ENCODE data around the gene UBE2S. TPM values are rescaled to one million over a fixed set of nuclear protein-coding genes. Genes with fewer than 3 reads are reported as not detected.

The UBE2S gene
- total RNA-seq, 4 donors from 2014 or later: 8.0 to 16.2 (median 9.9) TPM

DNA sequence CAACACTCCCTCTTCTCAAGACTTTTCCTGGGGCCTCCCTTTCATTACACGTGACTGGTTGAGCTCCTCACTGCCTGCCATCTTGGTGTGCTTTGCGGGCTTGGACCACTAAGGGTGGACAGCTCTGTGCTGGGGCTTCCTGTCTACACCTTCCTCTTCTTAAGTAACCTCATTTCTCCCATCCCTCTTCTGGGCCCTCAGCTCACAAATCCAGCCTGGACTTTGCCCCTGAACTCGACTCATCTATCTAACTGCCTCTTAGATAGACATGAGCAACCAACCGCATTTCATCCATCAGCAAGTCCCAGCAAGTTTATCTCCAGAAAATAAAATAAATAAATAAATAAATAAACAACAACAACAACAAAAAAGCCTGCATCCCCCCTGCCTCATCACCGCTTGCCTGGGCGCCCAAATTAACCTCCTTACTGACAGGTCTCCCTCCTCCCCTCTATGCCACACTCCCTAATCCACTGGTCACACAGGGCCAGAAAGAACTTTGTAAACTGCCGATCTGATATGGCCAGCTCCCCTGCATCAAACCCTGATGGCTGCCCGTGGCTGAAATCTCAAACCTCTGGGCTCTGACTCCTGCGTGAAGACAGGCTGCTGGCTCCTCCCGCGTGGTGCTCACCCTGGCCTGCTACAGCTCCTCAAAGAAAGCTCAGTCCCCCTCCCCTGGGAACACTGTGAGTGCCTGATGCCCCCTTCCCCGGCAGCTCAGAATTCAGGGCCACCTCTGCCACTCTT, 46.1 kb upstream of the UBE2S start:
- no peaks in the 10 kb centered on the region for H3K9me3 ChIP-seq
- H3K27ac ChIP-seq: peak overlapping the region in 1 of 4 donors; percentile 67
- no peak for DNase-seq (ENCODE audit: low spot score in 2 of 2)
- peaks cover 0 to 35% of the 10 kb centered on the region in 2 donors for H3K27me3 ChIP-seq
- 88 to 93% methylated on average over 12 of the region's 12 CpGs for WGBS, 2 donors
- H3K36me3 ChIP-seq: peaks cover 0 to 31% (median 0%) of the 10 kb centered on the region in 3 donors
- H3K4me1 ChIP-seq: peaks cover 0 to 25% (median 14%) of the 10 kb centered on the region in 4 donors
- no peak overlapping the region for H3K4me3 ChIP-seq
- TF ChIP-seq EP300 (IDR thresholded peaks at IDR 0.05): no peak
- TF ChIP-seq POLR2A (IDR thresholded peaks at IDR 0.05): no peak
- TF ChIP-seq, protein P1, sequence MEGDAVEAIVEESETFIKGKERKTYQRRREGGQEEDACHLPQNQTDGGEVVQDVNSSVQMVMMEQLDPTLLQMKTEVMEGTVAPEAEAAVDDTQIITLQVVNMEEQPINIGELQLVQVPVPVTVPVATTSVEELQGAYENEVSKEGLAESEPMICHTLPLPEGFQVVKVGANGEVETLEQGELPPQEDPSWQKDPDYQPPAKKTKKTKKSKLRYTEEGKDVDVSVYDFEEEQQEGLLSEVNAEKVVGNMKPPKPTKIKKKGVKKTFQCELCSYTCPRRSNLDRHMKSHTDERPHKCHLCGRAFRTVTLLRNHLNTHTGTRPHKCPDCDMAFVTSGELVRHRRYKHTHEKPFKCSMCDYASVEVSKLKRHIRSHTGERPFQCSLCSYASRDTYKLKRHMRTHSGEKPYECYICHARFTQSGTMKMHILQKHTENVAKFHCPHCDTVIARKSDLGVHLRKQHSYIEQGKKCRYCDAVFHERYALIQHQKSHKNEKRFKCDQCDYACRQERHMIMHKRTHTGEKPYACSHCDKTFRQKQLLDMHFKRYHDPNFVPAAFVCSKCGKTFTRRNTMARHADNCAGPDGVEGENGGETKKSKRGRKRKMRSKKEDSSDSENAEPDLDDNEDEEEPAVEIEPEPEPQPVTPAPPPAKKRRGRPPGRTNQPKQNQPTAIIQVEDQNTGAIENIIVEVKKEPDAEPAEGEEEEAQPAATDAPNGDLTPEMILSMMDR (IDR thresholded peaks at IDR 0.05): no peak

DNA sequence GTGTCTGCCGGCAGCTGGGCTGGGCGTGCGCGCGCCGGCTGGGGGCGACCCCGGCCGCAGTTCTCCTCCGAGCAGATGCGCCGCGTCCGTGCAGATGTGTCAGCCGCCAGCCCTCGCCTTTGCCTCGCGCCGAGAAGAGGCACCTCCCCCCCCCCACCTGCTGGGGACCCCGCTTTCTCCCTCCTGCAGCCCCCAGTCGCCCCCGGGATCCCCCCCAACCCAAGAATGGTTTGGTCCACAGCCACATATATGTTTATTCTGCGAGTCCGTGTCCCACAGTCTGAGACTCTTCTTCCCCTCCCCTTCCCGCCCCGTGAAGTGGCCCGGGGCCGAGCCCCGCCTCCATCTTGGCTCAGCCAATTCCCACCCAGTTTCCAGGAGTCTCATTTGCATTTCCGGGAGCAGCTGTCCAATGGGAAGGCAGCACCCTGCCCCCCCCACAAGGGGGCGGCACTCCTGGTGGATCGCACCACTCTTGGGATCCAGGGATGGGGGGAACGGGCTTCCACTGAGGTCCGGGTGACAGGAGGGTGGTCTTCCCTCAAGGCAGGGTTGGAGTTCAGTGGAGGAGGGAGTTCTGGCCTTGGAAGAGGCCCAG, 45.3 kb upstream of the UBE2S start:
- DNase-seq (ENCODE audit: low spot score in 2 of 2): peak; percentile 43 to 56
- peaks cover 0 to 25% (median 14%) of the 10 kb centered on the region in 4 donors for H3K4me1 ChIP-seq
- H3K27me3 ChIP-seq: peaks cover 0 to 35% of the 10 kb centered on the region in 2 donors
- peak overlapping the region in 1 of 4 donors; percentile 67 for H3K27ac ChIP-seq
- no peaks in the 10 kb centered on the region for H3K9me3 ChIP-seq
- WGBS, 2 donors: 8 to 9% methylated on average over 14 to 16 of the region's 34 CpGs
- TF ChIP-seq POLR2A (IDR thresholded peaks at IDR 0.05): no peak
- TF ChIP-seq, protein P1 (IDR thresholded peaks at IDR 0.05): peak in 1 of 5 experiments; percentile 29
- H3K36me3 ChIP-seq: peaks cover 0 to 31% (median 0%) of the 10 kb centered on the region in 3 donors
- H3K4me3 ChIP-seq: peak overlapping the region in 3 of 4 donors; percentile 10 to 53 (median 38)

DNA sequence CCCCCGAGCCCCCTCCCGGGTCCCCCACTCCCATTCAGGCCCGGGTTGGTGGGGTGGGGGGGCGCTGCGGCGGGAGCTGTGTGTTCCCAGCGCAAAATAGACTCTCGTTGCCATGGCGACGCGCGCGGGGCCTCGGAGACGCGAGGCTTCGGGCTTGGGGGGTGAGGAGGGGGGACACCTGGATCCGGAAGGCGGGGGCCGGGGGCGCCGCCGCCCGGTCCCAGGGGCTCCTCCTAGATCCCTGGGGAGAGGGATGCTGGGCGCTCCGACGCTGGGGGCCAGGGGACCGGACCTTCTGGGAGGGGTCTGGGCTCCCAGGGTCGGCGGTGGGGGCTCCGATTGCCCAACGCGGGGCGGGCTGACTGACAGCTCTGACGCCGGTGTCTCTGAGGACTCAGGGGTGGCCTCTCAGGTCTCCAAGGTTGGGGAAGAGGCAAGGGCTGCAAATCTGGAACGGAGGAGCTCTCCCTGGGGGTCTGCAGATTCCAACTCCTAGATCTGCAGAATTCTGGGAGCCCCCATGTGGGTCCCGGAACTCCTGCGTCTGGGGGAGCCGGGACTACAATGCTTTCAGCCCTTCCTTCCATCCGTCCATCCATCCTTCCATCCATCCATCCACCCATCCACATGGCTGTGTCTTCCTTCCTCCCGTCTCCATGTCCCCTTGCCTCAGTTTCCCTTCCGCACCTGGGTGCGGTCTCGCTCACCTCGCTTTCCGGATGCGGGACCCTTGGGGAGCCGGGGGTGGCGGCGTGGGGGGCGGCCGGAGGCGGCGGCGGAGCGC, 44.6 kb upstream of the UBE2S start:
- DNase-seq (ENCODE audit: low spot score in 2 of 2): no peak
- no peaks in the 10 kb centered on the region for H3K9me3 ChIP-seq
- 2 to 5% methylated on average over 21 to 44 of the region's 57 CpGs for WGBS, 2 donors
- H3K27me3 ChIP-seq: peaks cover 0 to 35% of the 10 kb centered on the region in 2 donors
- TF ChIP-seq, protein P1 (IDR thresholded peaks at IDR 0.05): no peak
- TF ChIP-seq EP300 (IDR thresholded peaks at IDR 0.05): no peak
- no peak for TF ChIP-seq POLR2A (IDR thresholded peaks at IDR 0.05)
- H3K4me3 ChIP-seq: peak overlapping the region; percentile 10 to 53 (median 32)
- H3K4me1 ChIP-seq: peaks cover 0 to 25% (median 14%) of the 10 kb centered on the region in 4 donors
- H3K36me3 ChIP-seq: peaks cover 0 to 31% (median 0%) of the 10 kb centered on the region in 3 donors
- H3K27ac ChIP-seq: peak overlapping the region in 2 of 4 donors; percentile 67 to 72

- WGBS, 2 donors: 0 to 1% methylated on average over 24 to 65 of the region's 80 CpGs
- H3K4me1 ChIP-seq: peaks cover 0 to 25% (median 14%) of the 10 kb centered on the region in 4 donors
- peaks cover 0 to 26% (median 0%) of the 10 kb centered on the region in 3 donors for H3K36me3 ChIP-seq
- TF ChIP-seq EP300 (IDR thresholded peaks at IDR 0.05): no peak
- no peak for TF ChIP-seq POLR2A (IDR thresholded peaks at IDR 0.05)
- TF ChIP-seq, protein P1 (IDR thresholded peaks at IDR 0.05): no peak
- H3K9me3 ChIP-seq: no peaks in the 10 kb centered on the region
- no peak for DNase-seq (ENCODE audit: low spot score in 2 of 2)
- peaks cover 0 to 37% of the 10 kb centered on the region in 2 donors for H3K27me3 ChIP-seq
- peak overlapping the region; percentile 10 to 53 (median 32) for H3K4me3 ChIP-seq
- H3K27ac ChIP-seq: peak overlapping the region in 2 of 4 donors; percentile 67 to 72
Measured at GRCh38 chr19:55451163-55451964, 43.8 kb upstream of the UBE2S start.

Measured in tibial nerve (tissue), 4 donors.